ENCODE results near the gene GZMM. TPM values are rescaled to one million over a fixed set of nuclear protein-coding genes. Genes with fewer than 3 reads are reported as not detected.
A peak's percentile ranks its signal among the peaks of the same experiment; 100 is the strongest.

GZMM gene
- total and polyA plus RNA-seq, 2 of the 13 experiments (the other 11 are each of a cell fraction or from before 2014, with no cell fraction given): 0.07 TPM; not detected in 1

GRCh38 chr19:583968-584239, 40.1 kb downstream of the GZMM start (continued):
- no peak for TF ChIP-seq PRDM4 (CRISPR knock-in tag; IDR thresholded peaks at IDR 0.05; ENCODE audit: borderline replicate concordance)
- TF ChIP-seq HNF1B (CRISPR knock-in tag; IDR thresholded peaks at IDR 0.05): peak; percentile 10; the same call in 1 of the 2 replicates
- no peak for TF ChIP-seq TFDP2 (CRISPR knock-in tag; IDR thresholded peaks at IDR 0.05)
- TF ChIP-seq ZHX1 (CRISPR knock-in tag; IDR thresholded peaks at IDR 0.05; ENCODE audit: low read depth): no peak
- no peak for TF ChIP-seq RNF219 (CRISPR knock-in tag; IDR thresholded peaks at IDR 0.05)
- TF ChIP-seq POLR2A (IDR thresholded peaks at IDR 0.05; ENCODE audit: insufficient read depth in 1 of 2, low read depth in 2 of 2, low read length in 2 of 2): 0 out of 4 replicates have a peak, but pooled peaks of 1 of the 2 experiments have one; percentile 3
- peak; percentile 5 for TF ChIP-seq RBM39 (IDR thresholded peaks at IDR 0.05; ENCODE audit: low read depth, low read length, poor library complexity, severe bottlenecking)
- TF ChIP-seq ZBTB40 (IDR thresholded peaks at IDR 0.05): no peak
- no peak for TF ChIP-seq ZBTB40 (CRISPR knock-in tag; IDR thresholded peaks at IDR 0.05)
- TF ChIP-seq FOXK2 (IDR thresholded peaks at IDR 0.05): no peak

Data from HepG2 (cell line).